Mesodermal cell (in vitro differentiated cells): ENCODE data around the gene BAZ2B.

Experiments
- H3K27ac ChIP-seq: 2 replicates; pipeline ENCODE4 v1.7.0; 2013; ENCODE audit warnings: mild to moderate bottlenecking, low read depth, low read length, moderate library complexity; ENCODE audit not compliant: severe bottlenecking
- H3K36me3 ChIP-seq: 2 replicates; pipeline ENCODE4 v1.7.1; 2013; ENCODE audit warnings: mild to moderate bottlenecking, low read length, moderate library complexity; ENCODE audit not compliant: control insufficient read depth, insufficient read depth
- H3K4me1 ChIP-seq: one replicate; pipeline ENCODE4 v1.7.1; 2013; ENCODE audit warnings: mild to moderate bottlenecking, low read length; ENCODE audit not compliant: insufficient read depth, control insufficient read depth, poor library complexity, severe bottlenecking
- H3K4me3 ChIP-seq: 2 replicates; pipeline ENCODE4 v1.7.0; 2013; ENCODE audit warnings: low read length, control low read depth, mild to moderate bottlenecking; ENCODE audit not compliant: insufficient read depth, poor library complexity, severe bottlenecking; ENCODE audit errors: extremely low read depth
- H3K9me3 ChIP-seq: 2 replicates; pipeline ENCODE4 v1.7.1; 2013; ENCODE audit warnings: mild to moderate bottlenecking, low read length, moderate library complexity; ENCODE audit not compliant: control insufficient read depth
- WGBS, 2 experiments: methylation state at CpG; one replicate each; pipeline ENCODE4 v1.1.5; 2013; ENCODE audit warnings: missing lambda C conversion rate in 2 of 2; ENCODE audit not compliant: insufficient coverage in 2 of 2; 5-methylcytosine and 5-hydroxymethylcytosine counted together

The BAZ2B gene

DNA sequence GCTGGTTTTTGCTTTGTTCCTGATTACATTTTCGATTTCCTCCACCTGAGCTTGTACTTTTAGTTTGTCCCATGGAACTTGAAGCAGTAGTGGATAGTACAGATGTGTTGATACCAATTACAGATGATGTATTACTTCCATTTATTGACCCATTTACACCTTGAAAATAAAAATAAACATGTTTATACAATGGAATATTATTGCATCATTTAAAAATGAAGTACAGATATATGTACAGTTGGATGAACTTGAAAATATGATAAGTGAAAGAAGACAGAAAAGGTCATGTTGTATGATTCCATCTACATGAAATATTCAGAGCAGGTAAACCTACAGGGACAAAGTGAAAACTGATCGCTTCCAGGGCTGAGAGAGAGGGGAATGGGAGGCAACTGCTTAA is 169.5 kb downstream of the BAZ2B start:
- no peaks in the 10 kb centered on the region for H3K4me1 ChIP-seq
- WGBS, 2 experiments = 100% methylated on average over 1 of the region's 2 CpGs; no CpG with 5 or more reads in 1 of the 2 experiments
- H3K4me3 ChIP-seq = no peak overlapping the region
- no peaks in the 10 kb centered on the region for H3K9me3 ChIP-seq
- no peak overlapping the region for H3K27ac ChIP-seq
- H3K36me3 ChIP-seq = peaks cover 44% of the 10 kb centered on the region

DNA sequence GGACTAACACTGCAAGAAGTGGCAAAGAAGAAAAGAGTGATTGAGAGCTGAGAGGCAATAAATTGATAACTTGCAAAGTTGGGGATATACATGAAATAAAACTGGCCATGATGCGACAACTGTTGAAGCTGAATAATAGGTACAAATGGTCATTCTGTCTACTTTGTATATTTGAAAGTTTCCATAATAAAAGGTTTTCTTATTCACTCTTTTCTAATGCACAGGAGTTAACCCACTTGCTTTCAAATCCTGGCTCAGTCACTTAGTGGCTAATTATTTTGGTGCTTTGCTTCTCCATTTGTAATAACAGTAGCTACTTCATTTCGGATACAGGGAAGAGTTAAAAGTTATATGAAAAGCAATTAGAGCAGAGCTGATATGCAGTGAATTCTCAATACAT is 170.1 kb downstream of the BAZ2B start:
- Histone ChIP-seq H3K4me1 (no peaks in the 10 kb centered on the region), H3K4me3 (no peak overlapping the region), H3K36me3 (peaks cover 50% of the 10 kb centered on the region), H3K9me3 (no peaks in the 10 kb centered on the region), H3K27ac (no peak overlapping the region)
- 100% methylated on average over 1 of the region's 2 CpGs; no CpG with 5 or more reads in 1 of the 2 experiments for WGBS, 2 experiments

DNA sequence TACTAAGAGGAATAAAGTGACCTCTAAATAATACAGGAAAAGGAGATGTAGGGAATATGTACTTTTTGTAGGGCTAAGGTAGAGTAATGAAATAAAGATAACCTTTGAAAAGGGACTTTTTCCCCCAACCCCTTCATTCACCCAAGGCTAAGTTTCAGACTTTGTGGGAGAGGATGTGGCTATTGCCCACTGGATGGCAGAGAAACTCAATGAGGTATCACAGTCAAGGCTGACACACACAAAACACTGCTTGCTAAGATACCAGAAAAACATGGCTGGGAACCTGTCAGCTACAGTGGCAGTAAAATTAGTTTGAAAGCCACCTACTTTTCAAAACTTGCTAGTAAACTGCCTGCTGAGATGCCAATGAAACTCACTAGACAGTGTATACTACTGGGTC is 171.0 kb downstream of the BAZ2B start:
- Histone ChIP-seq H3K4me3 (no peak overlapping the region), H3K27ac (no peak overlapping the region), H3K36me3 (peaks cover 58% of the 10 kb centered on the region), H3K9me3 (no peaks in the 10 kb centered on the region), H3K4me1 (no peaks in the 10 kb centered on the region)

DNA sequence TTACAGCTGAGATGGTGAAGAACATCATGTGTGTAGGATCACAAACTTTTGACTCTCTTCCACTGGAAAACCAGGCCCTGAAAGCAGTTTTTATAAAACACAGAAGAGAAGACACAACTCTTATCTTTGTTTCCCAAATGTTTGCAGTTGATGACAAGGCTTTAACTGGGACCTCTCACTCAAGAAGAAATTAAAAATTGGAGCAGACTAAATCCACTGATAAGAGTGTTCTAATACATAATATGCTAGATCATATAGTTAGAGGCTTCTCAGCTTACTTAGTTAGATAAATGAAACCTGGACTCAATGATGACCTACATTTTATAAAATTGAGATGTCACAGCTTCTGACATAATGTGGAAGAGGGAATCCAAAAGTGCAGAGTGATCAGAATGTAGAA is 171.6 kb downstream of the BAZ2B start:
- Histone ChIP-seq H3K4me3 (no peak overlapping the region), H3K27ac (no peak overlapping the region), H3K4me1 (no peaks in the 10 kb centered on the region), H3K9me3 (no peaks in the 10 kb centered on the region), H3K36me3 (peaks cover 60% of the 10 kb centered on the region)

DNA sequence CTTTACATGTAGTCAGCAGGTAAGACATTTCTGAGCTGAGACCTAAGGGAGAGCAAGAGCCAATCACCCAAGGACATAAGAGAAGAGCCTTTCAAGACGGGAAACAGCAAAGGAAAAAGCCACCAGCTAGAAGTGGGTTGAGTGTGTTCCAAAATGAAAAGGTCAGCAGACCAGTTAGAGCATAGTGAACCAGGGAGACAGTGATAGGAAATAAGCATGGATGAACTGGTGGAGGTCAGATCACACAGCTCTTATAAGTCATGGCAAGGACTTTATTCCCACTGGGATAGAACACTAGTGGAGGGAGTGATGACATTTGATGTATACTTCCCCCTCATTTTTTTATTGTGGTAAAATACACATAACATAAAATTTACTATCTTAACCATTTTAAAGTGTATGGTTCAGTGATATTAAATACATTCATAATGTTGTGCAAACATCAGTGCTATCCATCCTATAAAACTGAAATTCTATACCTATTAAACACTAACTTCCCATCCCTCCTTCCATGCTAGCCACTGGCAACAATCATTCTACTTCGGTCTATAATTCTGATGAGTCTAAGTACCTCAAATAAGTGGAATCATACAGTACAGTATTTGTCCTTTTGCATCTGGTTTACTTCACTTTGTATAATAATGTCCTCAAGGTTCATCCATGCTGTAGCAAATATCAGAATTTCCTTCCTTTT is 174.0 kb downstream of the BAZ2B start:
- Histone ChIP-seq H3K4me3 (no peak overlapping the region), H3K36me3 (peaks cover 64% of the 10 kb centered on the region), H3K27ac (no peak overlapping the region), H3K4me1 (no peaks in the 10 kb centered on the region), H3K9me3 (no peaks in the 10 kb centered on the region)
- 82 to 100% methylated on average over 2 of the region's 2 CpGs for WGBS, 2 experiments

DNA sequence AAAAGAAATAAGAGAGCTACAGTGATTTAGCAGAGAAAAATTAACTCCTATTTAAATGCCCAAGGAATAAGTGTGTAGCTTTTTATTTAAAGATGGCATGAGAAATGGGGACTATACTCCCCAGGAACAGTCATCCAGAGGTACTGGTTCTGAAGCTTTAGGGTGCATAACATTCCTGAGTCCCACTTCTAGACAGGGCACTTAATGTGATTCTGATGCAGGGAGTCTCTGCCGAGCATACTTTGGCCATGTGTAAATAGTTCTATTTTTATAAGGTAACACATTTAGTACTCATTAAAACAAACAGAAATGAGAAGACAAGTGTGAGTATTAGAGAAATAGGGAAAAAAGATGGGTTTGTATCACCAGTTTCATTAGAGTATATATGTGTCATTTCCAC is 175.2 kb downstream of the BAZ2B start:
- WGBS, 2 experiments = no CpG with 5 or more reads among the region's 1 CpG
- Histone ChIP-seq H3K4me3 (no peak overlapping the region), H3K36me3 (peaks cover 70% of the 10 kb centered on the region), H3K9me3 (no peaks in the 10 kb centered on the region), H3K4me1 (no peaks in the 10 kb centered on the region), H3K27ac (no peak overlapping the region)

DNA sequence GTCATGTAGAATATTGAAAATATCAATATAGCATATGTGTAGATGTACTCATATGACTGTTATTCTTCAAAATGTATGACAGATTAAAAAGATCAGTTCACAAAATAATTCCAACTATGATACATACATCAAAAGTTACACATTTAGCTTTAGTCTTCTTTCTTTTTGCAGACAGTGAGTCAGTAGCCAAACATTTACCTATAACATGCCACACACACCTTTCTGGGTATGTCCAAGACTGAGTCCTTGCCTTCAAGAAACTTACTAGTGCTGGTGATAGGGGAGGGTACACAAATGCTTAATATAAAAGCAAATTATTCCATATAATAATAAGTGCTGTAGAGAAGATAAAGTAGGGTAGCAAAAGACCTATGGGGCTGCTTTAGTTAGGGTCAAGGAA is 176.9 kb downstream of the BAZ2B start:
- Histone ChIP-seq H3K36me3 (peaks cover 52% of the 10 kb centered on the region), H3K4me3 (no peak overlapping the region), H3K27ac (no peak overlapping the region), H3K4me1 (no peaks in the 10 kb centered on the region), H3K9me3 (no peaks in the 10 kb centered on the region)

DNA sequence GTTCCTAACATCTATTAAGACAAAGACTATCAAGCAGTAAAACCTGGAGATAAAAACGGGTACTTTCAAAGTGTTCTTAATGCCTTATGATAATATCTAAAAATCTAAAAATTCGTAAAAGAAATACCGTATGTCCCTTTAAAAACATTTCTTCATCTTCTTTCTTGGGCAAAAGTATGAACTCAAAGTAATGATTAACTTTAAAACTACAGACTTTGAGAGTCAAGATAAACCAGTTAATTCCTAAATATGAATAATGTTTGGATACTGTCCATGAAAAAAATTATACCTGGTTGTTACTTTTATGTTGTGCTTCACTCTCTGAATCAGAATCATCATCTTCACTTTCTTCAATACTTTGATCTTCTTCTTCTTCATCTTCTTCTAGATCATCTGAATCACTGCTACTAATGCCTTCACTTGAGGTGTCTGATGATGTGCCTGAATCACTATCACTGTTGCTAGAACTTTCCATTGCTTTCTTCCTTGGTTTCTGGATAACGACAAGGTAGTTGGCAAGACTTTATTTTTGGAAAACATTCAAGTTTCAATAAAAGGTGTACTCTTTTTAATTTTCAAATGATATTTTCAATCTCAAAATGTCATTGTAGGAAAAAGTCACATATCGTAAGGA is 177.5 kb downstream of the BAZ2B start:
- Histone ChIP-seq H3K27ac (no peak overlapping the region), H3K4me1 (no peaks in the 10 kb centered on the region), H3K9me3 (no peaks in the 10 kb centered on the region), H3K36me3 (peaks cover 46% of the 10 kb centered on the region), H3K4me3 (no peak overlapping the region)
- no CpG with 5 or more reads among the region's 5 CpGs for WGBS, 2 experiments

DNA sequence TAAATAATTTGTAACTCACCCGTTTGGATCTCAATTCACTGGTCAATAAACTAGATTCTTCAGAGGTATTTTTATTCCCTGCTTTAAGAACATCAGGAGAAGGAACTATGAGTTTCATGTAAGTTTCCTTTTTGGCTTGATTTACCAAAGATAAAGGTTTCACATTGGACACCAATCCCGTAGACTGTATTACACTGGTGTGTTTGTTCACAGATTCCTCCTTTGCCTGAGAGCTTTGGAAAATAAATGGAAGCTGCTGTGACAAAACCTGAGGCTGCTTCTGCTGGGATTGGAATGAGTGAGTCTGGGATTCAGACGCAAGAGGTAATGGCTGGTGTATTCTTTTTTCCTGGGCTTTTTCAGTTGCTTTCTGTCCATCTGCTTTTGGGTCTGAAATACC is 178.1 kb downstream of the BAZ2B start:
- Histone ChIP-seq H3K9me3 (no peaks in the 10 kb centered on the region), H3K36me3 (peaks cover 43% of the 10 kb centered on the region), H3K4me3 (no peak overlapping the region), H3K4me1 (no peaks in the 10 kb centered on the region), H3K27ac (no peak overlapping the region)
- 100% methylated on average over 1 of the region's 3 CpGs; no CpG with 5 or more reads in 1 of the 2 experiments for WGBS, 2 experiments

DNA sequence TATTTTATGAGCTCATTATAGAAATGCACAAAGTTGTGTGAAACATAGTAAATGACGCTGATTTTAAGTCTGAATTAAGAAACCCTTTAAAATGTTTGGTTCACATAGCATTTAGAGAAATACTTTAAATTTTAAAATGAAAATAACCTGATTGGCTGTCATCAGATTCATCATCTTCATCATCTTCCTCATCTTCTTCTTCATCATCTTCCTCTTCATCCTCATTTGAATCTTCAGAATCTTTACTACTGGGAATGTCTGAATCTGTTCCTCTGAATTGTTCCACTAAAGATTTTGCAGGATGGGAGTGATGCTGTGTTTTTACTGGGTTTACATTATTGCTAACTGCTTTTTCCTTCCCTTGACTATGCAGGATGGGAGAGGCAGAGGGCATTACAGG is 183.7 kb downstream of the BAZ2B start:
- Histone ChIP-seq H3K36me3 (peaks cover 37% of the 10 kb centered on the region), H3K4me3 (no peak overlapping the region), H3K27ac (no peak overlapping the region), H3K4me1 (no peaks in the 10 kb centered on the region), H3K9me3 (no peaks in the 10 kb centered on the region)
- no CpG with 5 or more reads among the region's 1 CpG for WGBS, 2 experiments

DNA sequence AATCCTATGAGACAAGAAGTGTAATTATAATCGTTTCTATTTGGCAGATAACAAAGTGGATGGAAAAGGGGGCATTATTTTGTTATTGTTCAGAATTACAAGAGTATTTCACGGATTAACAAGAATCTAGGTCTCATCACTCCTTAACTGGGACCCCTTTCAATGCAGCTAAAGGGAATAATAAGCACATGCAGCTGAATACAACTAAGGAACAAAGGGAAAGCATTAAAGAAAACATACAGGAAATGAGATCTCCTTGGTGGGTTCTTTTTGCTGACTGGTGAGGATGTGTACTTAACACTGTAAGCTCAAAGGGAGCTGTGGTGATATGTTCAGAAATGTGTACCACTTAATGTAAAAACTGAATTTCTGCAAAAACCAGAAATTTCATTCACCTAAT is 189.3 kb downstream of the BAZ2B start:
- Histone ChIP-seq H3K4me3 (no peak overlapping the region), H3K36me3 (peaks cover 32% of the 10 kb centered on the region), H3K4me1 (no peaks in the 10 kb centered on the region), H3K27ac (no peak overlapping the region), H3K9me3 (peaks cover 5% of the 10 kb centered on the region)
- 100% methylated on average over 1 of the region's 2 CpGs; no CpG with 5 or more reads in 1 of the 2 experiments for WGBS, 2 experiments
